GM18870 (cell line): ENCODE data around the gene RNF123.

ENCODE experiments used
- ATAC-seq: cut with Tn5 transposase; IDR thresholded peaks from one replicate; pipeline ENCODE4 v1.9.1; 2021; ENCODE audit warnings: moderate library complexity; ENCODE audit not compliant: unreplicated experiment

RNF123 gene

GRCh38 chr3:49717959-49718857, 28.9 kb downstream of the RNF123 start:
- no peak for ATAC-seq

GRCh38 chr3:49718858-49719213, 29.5 kb downstream of the RNF123 start:
- no peak for ATAC-seq

- peak; percentile 41 for ATAC-seq
Measured at GRCh38 chr3:49719214-49719884, 30.0 kb downstream of the RNF123 start, which contains the start of gene AMIGO3. TSS of gene AMIGO3 (minus strand) at chr3:49719684. CDS start at chr3:49719465, 219 bp downstream.

- ATAC-seq: no peak
Measured at GRCh38 chr3:49720855-49721595, 31.7 kb downstream of the RNF123 start.

- ATAC-seq: no peak
Measured at GRCh38 chr3:49721596-49721895, 32.2 kb downstream of the RNF123 start.

- ATAC-seq: no peak
Measured at GRCh38 chr3:49721896-49722781, 32.8 kb downstream of the RNF123 start.

- no peak for ATAC-seq
Measured at GRCh38 chr3:49722896-49723295, 33.5 kb downstream of the RNF123 start.

- ATAC-seq: no peak
Measured at GRCh38 chr3:49723296-49723627, 33.9 kb downstream of the RNF123 start.

- ATAC-seq: peak; percentile 51
Measured at GRCh38 chr3:49723628-49724551, 34.5 kb downstream of the RNF123 start, which contains the start of gene GMPPB. TSS of gene GMPPB (minus strand) at chr3:49723951. CDS start at chr3:49723726, 225 bp downstream.

GRCh38 chr3:49724586-49724985, 35.2 kb downstream of the RNF123 start:
- no peak for ATAC-seq

- no peak for ATAC-seq
Measured at GRCh38 chr3:49725906-49726681, 36.7 kb downstream of the RNF123 start.

- ATAC-seq: no peak
Measured at GRCh38 chr3:49727154-49727923, 38.0 kb downstream of the RNF123 start.

- ATAC-seq: no peak
Measured at GRCh38 chr3:49727924-49728361, 38.6 kb downstream of the RNF123 start.

GRCh38 chr3:49729966-49730609, 40.7 kb downstream of the RNF123 start:
- ATAC-seq: no peak

GRCh38 chr3:49732597-49732996, 43.2 kb downstream of the RNF123 start:
- no peak for ATAC-seq

- ATAC-seq: no peak
Measured at GRCh38 chr3:49733551-49733950, 44.2 kb downstream of the RNF123 start.

GRCh38 chr3:49734752-49735151, 45.4 kb downstream of the RNF123 start:
- ATAC-seq: no peak
